ENCODE data around the gene SLC10A1. TPM values are rescaled to one million over a fixed set of nuclear protein-coding genes. Genes with fewer than 3 reads are reported as not detected.

Gene SLC10A1
- total and polyA plus RNA-seq, 2 experiments from 2014 or later: not detected

- no peak for TF ChIP-seq EZH2 (IDR thresholded peaks at IDR 0.05; ENCODE audit: insufficient read depth, poor library complexity, severe bottlenecking)
Observed at GRCh38 chr14:69789118-69789640, 7.9 kb downstream of the SLC10A1 start.

GRCh38 chr14:69786603-69787002, 10.4 kb downstream of the SLC10A1 start:
- H3K4me1 ChIP-seq (ENCODE audit: insufficient read depth): no peaks in the 10 kb centered on the region
- no peaks in the 10 kb centered on the region for H3K79me2 ChIP-seq (ENCODE audit: insufficient read depth)
- H2AFZ ChIP-seq: no peak overlapping the region
- no peaks in the 10 kb centered on the region for H3K36me3 ChIP-seq (ENCODE audit: low read depth)
- H3K27me3 ChIP-seq (replicated peaks; ENCODE audit: insufficient read depth): no peaks in the 10 kb centered on the region
- in situ Hi-C loops (cut with MboI): no loop called here
- H3K9me3 ChIP-seq (ENCODE audit: low read depth): no peaks in the 10 kb centered on the region
- no peak for TF ChIP-seq EZH2phosphoT487 (IDR thresholded peaks at IDR 0.05; ENCODE audit: insufficient read depth, low read depth)
- no peak for DNase-seq
- no peaks in the 10 kb centered on the region for H3F3A ChIP-seq (ENCODE audit: insufficient read depth)
- H4K20me1 ChIP-seq (ENCODE audit: insufficient read depth): no peaks in the 10 kb centered on the region
- no peak overlapping the region for H3K4me2 ChIP-seq (ENCODE audit: unreplicated experiment)
- no peak overlapping the region for H3K9ac ChIP-seq
- no peaks in the 10 kb centered on the region for H3K9me2 ChIP-seq (ENCODE audit: insufficient read depth)
- WGBS, 2 experiments (ENCODE audit: low coverage in 1 of 2, low lambda C conversion rate in 2 of 2, missing lambda C conversion rate in 2 of 2): 97% methylated on average over 3 of the region's 3 CpGs
- H3K4me3 ChIP-seq: no peak overlapping the region
- H3K27ac ChIP-seq: no peak overlapping the region

More at GRCh38 chr14:69789118-69789640, 7.9 kb downstream of the SLC10A1 start:
- Histone ChIP-seq H3K4me3 (no peak overlapping the region), H3K4me2 (ENCODE audit: unreplicated experiment) (no peak overlapping the region), H3K9ac (no peak overlapping the region), H3K79me2 (ENCODE audit: insufficient read depth) (no peaks in the 10 kb centered on the region), H3K9me3 (ENCODE audit: low read depth) (no peaks in the 10 kb centered on the region), H3K9me2 (ENCODE audit: insufficient read depth) (no peaks in the 10 kb centered on the region), H3K36me3 (ENCODE audit: low read depth) (no peaks in the 10 kb centered on the region), H3K27me3 (replicated peaks; ENCODE audit: insufficient read depth) (no peaks in the 10 kb centered on the region), H4K20me1 (ENCODE audit: insufficient read depth) (no peaks in the 10 kb centered on the region), H3K27ac (no peak overlapping the region), H3K4me1 (ENCODE audit: insufficient read depth) (no peaks in the 10 kb centered on the region), H2AFZ (no peak overlapping the region), H3F3A (ENCODE audit: insufficient read depth) (no peaks in the 10 kb centered on the region)
- in situ Hi-C loops (cut with MboI): no loop called here
- no peak for DNase-seq

GRCh38 chr14:69784942-69785341, 12.1 kb downstream of the SLC10A1 start:
- Histone ChIP-seq H3K27me3 (replicated peaks; ENCODE audit: insufficient read depth) (no peaks in the 10 kb centered on the region), H3K9me2 (ENCODE audit: insufficient read depth) (no peaks in the 10 kb centered on the region), H3K27ac (no peak overlapping the region), H3K9ac (no peak overlapping the region), H3K4me1 (ENCODE audit: insufficient read depth) (no peaks in the 10 kb centered on the region), H3K4me3 (no peak overlapping the region), H2AFZ (no peak overlapping the region), H3K79me2 (ENCODE audit: insufficient read depth) (no peaks in the 10 kb centered on the region), H3K4me2 (ENCODE audit: unreplicated experiment) (no peak overlapping the region), H3K9me3 (ENCODE audit: low read depth) (no peaks in the 10 kb centered on the region), H4K20me1 (ENCODE audit: insufficient read depth) (no peaks in the 10 kb centered on the region), H3K36me3 (ENCODE audit: low read depth) (peaks cover 9% of the 10 kb centered on the region; the same call in 1 of the 2 replicates), H3F3A (ENCODE audit: insufficient read depth) (peaks cover 10% of the 10 kb centered on the region; the same call in 1 of the 2 replicates)
- in situ Hi-C loops (cut with MboI): no loop called here
- TF ChIP-seq EZH2phosphoT487 (IDR thresholded peaks at IDR 0.05; ENCODE audit: insufficient read depth, low read depth): no peak
- TF ChIP-seq EZH2 (IDR thresholded peaks at IDR 0.05; ENCODE audit: insufficient read depth, poor library complexity, severe bottlenecking): no peak
- 89 to 100% methylated on average over 1 of the region's 1 CpG for WGBS, 2 experiments (ENCODE audit: low coverage in 1 of 2, low lambda C conversion rate in 2 of 2, missing lambda C conversion rate in 2 of 2)
- DNase-seq: no peak

- no peak for TF ChIP-seq EZH2 (IDR thresholded peaks at IDR 0.05; ENCODE audit: insufficient read depth, poor library complexity, severe bottlenecking)
- Histone ChIP-seq H3K4me3 (no peak overlapping the region), H3K9me3 (ENCODE audit: low read depth) (no peaks in the 10 kb centered on the region), H3K27me3 (replicated peaks; ENCODE audit: insufficient read depth) (no peaks in the 10 kb centered on the region), H3K79me2 (ENCODE audit: insufficient read depth) (peaks cover 7% of the 10 kb centered on the region; the same call in 1 of the 2 replicates), H3K4me1 (ENCODE audit: insufficient read depth) (no peaks in the 10 kb centered on the region), H3K9ac (no peak overlapping the region), H3K27ac (no peak overlapping the region), H3F3A (ENCODE audit: insufficient read depth) (peaks cover 35% of the 10 kb centered on the region), H3K36me3 (ENCODE audit: low read depth) (peaks cover 39% of the 10 kb centered on the region), H4K20me1 (ENCODE audit: insufficient read depth) (peaks cover 5% of the 10 kb centered on the region; the same call in 1 of the 2 replicates), H3K9me2 (ENCODE audit: insufficient read depth) (no peaks in the 10 kb centered on the region), H2AFZ (no peak overlapping the region), H3K4me2 (ENCODE audit: unreplicated experiment) (no peak overlapping the region)
- in situ Hi-C loops (cut with MboI): no loop called here
- WGBS, 2 experiments (ENCODE audit: low coverage in 1 of 2, low lambda C conversion rate in 2 of 2, missing lambda C conversion rate in 2 of 2): 95 to 100% methylated on average over 3 of the region's 3 CpGs
- no peak for DNase-seq
Observed at GRCh38 chr14:69780952-69781351, 16.1 kb downstream of the SLC10A1 start.

DNA sequence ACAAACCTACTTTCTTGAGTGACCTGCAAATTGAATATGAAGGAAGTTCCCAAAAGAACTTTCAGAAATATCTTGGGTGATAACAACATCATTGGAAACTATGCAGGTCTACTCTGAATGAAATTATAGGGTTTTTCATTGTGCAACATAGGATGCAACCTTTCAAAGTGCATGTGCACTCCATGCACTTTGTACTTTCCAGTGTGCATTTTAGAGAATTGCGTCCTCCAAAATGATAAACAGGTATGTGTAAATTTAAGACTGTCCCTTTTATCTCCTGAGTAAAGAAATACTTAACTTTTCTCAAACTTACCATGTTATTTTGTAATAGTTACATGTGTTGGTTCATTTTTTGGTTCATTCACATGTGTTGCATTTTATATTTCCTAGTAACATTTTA, 16.9 kb downstream of the SLC10A1 start:
- no peak for DNase-seq
- H3K9me2 ChIP-seq (ENCODE audit: insufficient read depth): no peaks in the 10 kb centered on the region
- no peak overlapping the region for H3K9ac ChIP-seq
- H3K4me1 ChIP-seq (ENCODE audit: insufficient read depth): no peaks in the 10 kb centered on the region
- H3F3A ChIP-seq (ENCODE audit: insufficient read depth): peaks cover 43% of the 10 kb centered on the region
- in situ Hi-C loops (cut with MboI): no loop called here
- 96 to 100% methylated on average over 1 of the region's 1 CpG for WGBS, 2 experiments (ENCODE audit: low coverage in 1 of 2, low lambda C conversion rate in 2 of 2, missing lambda C conversion rate in 2 of 2)
- no peak overlapping the region for H3K4me2 ChIP-seq (ENCODE audit: unreplicated experiment)
- TF ChIP-seq EZH2phosphoT487 (IDR thresholded peaks at IDR 0.05; ENCODE audit: insufficient read depth, low read depth): no peak
- TF ChIP-seq EZH2 (IDR thresholded peaks at IDR 0.05; ENCODE audit: insufficient read depth, poor library complexity, severe bottlenecking): no peak
- H2AFZ ChIP-seq: no peak overlapping the region
- H3K36me3 ChIP-seq (ENCODE audit: low read depth): peaks cover 47% of the 10 kb centered on the region
- H4K20me1 ChIP-seq (ENCODE audit: insufficient read depth): peaks cover 5% of the 10 kb centered on the region; the same call in 1 of the 2 replicates
- H3K4me3 ChIP-seq: no peak overlapping the region
- H3K27me3 ChIP-seq (replicated peaks; ENCODE audit: insufficient read depth): no peaks in the 10 kb centered on the region
- no peak overlapping the region for H3K27ac ChIP-seq
- no peaks in the 10 kb centered on the region for H3K9me3 ChIP-seq (ENCODE audit: low read depth)
- H3K79me2 ChIP-seq (ENCODE audit: insufficient read depth): peaks cover 15% of the 10 kb centered on the region; the same call in 1 of the 2 replicates

Data from GM23248 (cell line).